Activated T-cell treated with anti-CD3 and anti-CD28 coated beads, Interleukin-2, amount 50 U/mL, for 24 hours (primary cell): ENCODE results near the gene TXNRD1.
"Not testable (repeated sequence)": the region's sequence is repeated elsewhere in the genome, so short reads cannot be mapped to it uniquely, and the experiment has no call there.

ENCODE experiments used
- DNase-seq: peaks from one replicate; pipeline ENCODE4 v3.0.0-alpha.2; 2020
- H3K27ac Mint-ChIP-seq: 2 replicates; pipeline ENCODE4 v1.8.0; 2020; ENCODE audit warnings: mild to moderate bottlenecking, mixed read lengths
- H3K27me3 Mint-ChIP-seq: 2 replicates; pipeline ENCODE4 v1.8.0; 2020; ENCODE audit warnings: mixed read lengths
- H3K36me3 Mint-ChIP-seq: 2 replicates; pipeline ENCODE4 v1.8.0; 2020; ENCODE audit warnings: low read depth, mixed read lengths
- H3K4me1 Mint-ChIP-seq: 2 replicates; pipeline ENCODE4 v1.8.0; 2020; ENCODE audit warnings: low read depth, mixed read lengths
- H3K4me3 Mint-ChIP-seq: 2 replicates; pipeline ENCODE4 v1.8.0; 2020; ENCODE audit warnings: mild to moderate bottlenecking, moderate library complexity, mixed read lengths
- H3K9me3 Mint-ChIP-seq: 2 replicates; pipeline ENCODE4 v1.8.0; 2020; ENCODE audit warnings: mixed read lengths

Gene TXNRD1

GRCh38 chr12:104215638-104216297 is at the start of gene TXNRD1:
TSS of gene TXNRD1 (plus strand) at chr12:104215779. CDS start at chr12:104215803, 24 bp downstream.
- Mint-ChIP-seq H3K4me1 (peaks cover 43% of the 10 kb centered on the region), H3K36me3 (no peaks in the 10 kb centered on the region), H3K9me3 (peaks cover 3% of the 10 kb centered on the region)

GRCh38 chr12:104165801-104166200 is 49.8 kb upstream of the TXNRD1 start:
- Mint-ChIP-seq H3K9me3 (peaks cover 4% of the 10 kb centered on the region), H3K4me3 (no peak overlapping the region), H3K36me3 (no peaks in the 10 kb centered on the region), H3K27me3 (peaks cover 8% of the 10 kb centered on the region), H3K4me1 (peaks cover 10% of the 10 kb centered on the region), H3K27ac (no peak overlapping the region)
- DNase-seq, result no peak

More at GRCh38 chr12:104215638-104216297, at the start of gene TXNRD1:
- Mint-ChIP-seq H3K4me3 (peak within 1 kb of the TSS; percentile 71), H3K27me3 (no peaks in the 10 kb centered on the region), H3K27ac (peak within 1 kb of the TSS; percentile 84)
- DNase-seq, result peak; percentile 89

GRCh38 chr12:104166465-104166864 is 49.1 kb upstream of the TXNRD1 start:
- Mint-ChIP-seq H3K4me3 (no peak overlapping the region), H3K27ac (no peak overlapping the region), H3K9me3 (peaks cover 4% of the 10 kb centered on the region), H3K36me3 (no peaks in the 10 kb centered on the region), H3K4me1 (peaks cover 10% of the 10 kb centered on the region), H3K27me3 (peaks cover 8% of the 10 kb centered on the region)
- DNase-seq, result no peak

- no peak for DNase-seq
- Mint-ChIP-seq H3K27me3 (peaks cover 8% of the 10 kb centered on the region), H3K9me3 (peaks cover 1% of the 10 kb centered on the region), H3K27ac (no peak overlapping the region), H3K4me3 (no peak overlapping the region), H3K4me1 (peaks cover 7% of the 10 kb centered on the region), H3K36me3 (no peaks in the 10 kb centered on the region)
These were observed 47.8 kb upstream of the TXNRD1 start for GRCh38 chr12:104167519-104168458.

GRCh38 chr12:104168596-104168995 is 47.0 kb upstream of the TXNRD1 start:
- Mint-ChIP-seq H3K9me3 (no peaks in the 10 kb centered on the region), H3K4me1 (peaks cover under 1% of the 10 kb centered on the region), H3K27ac (no peak overlapping the region), H3K27me3 (peaks cover 8% of the 10 kb centered on the region), H3K36me3 (no peaks in the 10 kb centered on the region), H3K4me3 (no peak overlapping the region)
- no peak for DNase-seq

- peaks cover 8% of the 10 kb centered on the region for H3K27me3 Mint-ChIP-seq
- no peaks in the 10 kb centered on the region for H3K9me3 Mint-ChIP-seq
- H3K36me3 Mint-ChIP-seq, result no peaks in the 10 kb centered on the region
- DNase-seq, result no peak
- H3K4me3 Mint-ChIP-seq, result no peak overlapping the region
- H3K4me1 Mint-ChIP-seq, result no peaks in the 10 kb centered on the region
- H3K27ac Mint-ChIP-seq, result no peak overlapping the region
These were observed 43.6 kb upstream of the TXNRD1 start for GRCh38 chr12:104171785-104172569.

GRCh38 chr12:104172570-104172947 is 43.0 kb upstream of the TXNRD1 start:
- H3K27ac Mint-ChIP-seq, result no peak overlapping the region
- DNase-seq, result no peak
- no peaks in the 10 kb centered on the region for H3K9me3 Mint-ChIP-seq
- H3K27me3 Mint-ChIP-seq, result peaks cover 8% of the 10 kb centered on the region
- no peak overlapping the region for H3K4me3 Mint-ChIP-seq
- H3K36me3 Mint-ChIP-seq, result no peaks in the 10 kb centered on the region
- peaks cover 5% of the 10 kb centered on the region for H3K4me1 Mint-ChIP-seq

- H3K4me1 Mint-ChIP-seq, H3K4me3 Mint-ChIP-seq, H3K27me3 Mint-ChIP-seq: not testable (repeated sequence)
These were observed 41.8 kb upstream of the TXNRD1 start for GRCh38 chr12:104173804-104174203.

GRCh38 chr12:104175726-104176247 is 39.8 kb upstream of the TXNRD1 start:
- Mint-ChIP-seq H3K27me3 (peaks cover 6% of the 10 kb centered on the region), H3K27ac (no peak overlapping the region), H3K36me3 (no peaks in the 10 kb centered on the region), H3K9me3 (no peaks in the 10 kb centered on the region), H3K4me3 (no peak overlapping the region), H3K4me1 (peaks cover 10% of the 10 kb centered on the region)
- no peak for DNase-seq

More at GRCh38 chr12:104173804-104174203, 41.8 kb upstream of the TXNRD1 start:
- H3K9me3 Mint-ChIP-seq, H3K36me3 Mint-ChIP-seq, DNase-seq, H3K27ac Mint-ChIP-seq: not testable (repeated sequence)

GRCh38 chr12:104177336-104177662 is 38.3 kb upstream of the TXNRD1 start:
- H3K4me1 Mint-ChIP-seq, result peaks cover 10% of the 10 kb centered on the region
- no peak overlapping the region for H3K4me3 Mint-ChIP-seq
- no peak overlapping the region for H3K27ac Mint-ChIP-seq
- H3K9me3 Mint-ChIP-seq, result no peaks in the 10 kb centered on the region
- H3K27me3 Mint-ChIP-seq, result peaks cover 6% of the 10 kb centered on the region
- no peaks in the 10 kb centered on the region for H3K36me3 Mint-ChIP-seq
- no peak for DNase-seq

- H3K27ac Mint-ChIP-seq, result no peak overlapping the region
- no peaks in the 10 kb centered on the region for H3K36me3 Mint-ChIP-seq
- no peak overlapping the region for H3K4me3 Mint-ChIP-seq
- peaks cover 6% of the 10 kb centered on the region for H3K27me3 Mint-ChIP-seq
- DNase-seq, result no peak
- peaks cover 10% of the 10 kb centered on the region for H3K4me1 Mint-ChIP-seq
- H3K9me3 Mint-ChIP-seq, result no peaks in the 10 kb centered on the region
These were observed 37.7 kb upstream of the TXNRD1 start for GRCh38 chr12:104177663-104178501.

GRCh38 chr12:104180374-104180773 is 35.2 kb upstream of the TXNRD1 start:
- Mint-ChIP-seq H3K9me3 (no peaks in the 10 kb centered on the region), H3K4me3 (no peak overlapping the region), H3K27ac (no peak overlapping the region), H3K27me3 (peaks cover 6% of the 10 kb centered on the region), H3K36me3 (no peaks in the 10 kb centered on the region), H3K4me1 (peaks cover 10% of the 10 kb centered on the region)
- DNase-seq, result no peak

- no peak for DNase-seq
- Mint-ChIP-seq H3K4me1 (peaks cover 10% of the 10 kb centered on the region), H3K36me3 (no peaks in the 10 kb centered on the region), H3K27ac (no peak overlapping the region), H3K4me3 (no peak overlapping the region), H3K27me3 (peaks cover 6% of the 10 kb centered on the region), H3K9me3 (no peaks in the 10 kb centered on the region)
These were observed 34.3 kb upstream of the TXNRD1 start for GRCh38 chr12:104181313-104181712.

GRCh38 chr12:104182144-104182543 is 33.4 kb upstream of the TXNRD1 start:
- Mint-ChIP-seq H3K36me3 (no peaks in the 10 kb centered on the region), H3K27me3 (peaks cover 6% of the 10 kb centered on the region), H3K27ac (no peak overlapping the region), H3K9me3 (no peaks in the 10 kb centered on the region), H3K4me1 (peaks cover 9% of the 10 kb centered on the region), H3K4me3 (no peak overlapping the region)
- no peak for DNase-seq
